K562 (cell line): Measurements from ENCODE around the gene BLOC1S4. TPM values are rescaled to one million over a fixed set of nuclear protein-coding genes. Genes with fewer than 3 reads are reported as not detected.
A peak's percentile ranks its signal among the peaks of the same experiment; 100 is the strongest.

Experiments used
- ARID4B ChIP-seq: sonication (generic); formaldehyde crosslinking; IDR thresholded peaks from 2 replicates; pipeline ENCODE4 v1.8.0; 2022; ENCODE audit warnings: mild to moderate bottlenecking, missing genetic modification reagents
- CUX1 ChIP-seq: fragments of 200-800 bp; sonication (Bioruptor generic); IDR thresholded peaks from 2 replicates; pipeline ENCODE4 v1.6.1; 2016; ENCODE audit warnings: missing genetic modification characterization, missing compliant biosample characterization
- FIP1L1 ChIP-seq: fragments of 200-400 bp; formaldehyde crosslinking; IDR thresholded peaks from 2 replicates; pipeline ENCODE4 v1.6.1; 2018; ENCODE audit warnings: mild to moderate bottlenecking, low read depth, low read length; ENCODE audit not compliant: poor library complexity, severe bottlenecking
- FUS ChIP-seq: fragments of 200-400 bp; formaldehyde crosslinking; optimal IDR thresholded peaks from 2 replicates; pipeline ENCODE3; 2017; ENCODE audit warnings: low read depth, low read length
- KDM2B ChIP-seq: fragments of 250-450 bp; sonication (Bioruptor Pico); IDR thresholded peaks from 2 replicates; pipeline ENCODE4 v1.8.0; 2021; ENCODE audit warnings: mild to moderate bottlenecking, moderate library complexity
- NFE2 ChIP-seq: IDR thresholded peaks from 2 replicates; pipeline ENCODE4 v1.6.1; 2014; ENCODE audit warnings: antibody characterized with exemption, low read depth
- PTBP1 ChIP-seq: fragments of 200-400 bp; formaldehyde crosslinking; IDR thresholded peaks from 2 replicates; pipeline ENCODE4 v1.6.1; 2017; ENCODE audit warnings: low read depth, low read length
- RAD51 ChIP-seq: fragments of 450-650 bp; IDR thresholded peaks from 2 replicates; pipeline ENCODE4 v1.7.1; 2016; ENCODE audit warnings: low read depth, mild to moderate bottlenecking, borderline replicate concordance
- SMAD3 ChIP-seq: fragments of 450-650 bp; formaldehyde crosslinking; conservative IDR thresholded peaks from 2 replicates; pipeline ENCODE4 v1.4.0; 2020; ENCODE audit warnings: mild to moderate bottlenecking
- TRIM28 ChIP-seq: fragments of 450-650 bp; IDR thresholded peaks from 2 replicates; pipeline ENCODE4 v1.6.1; 2017
- UBTF ChIP-seq, 2 experiments: IDR thresholded peaks; 2 replicates each; pipeline ENCODE4 v1.6.1; 2012; ENCODE audit warnings: improper control_type of control experiment in 2 of 2, low read depth in 2 of 2, low read length in 2 of 2, borderline replicate concordance in 1 of 2
- ZBTB12 ChIP-seq: fragments of 250-450 bp; sonication (Bioruptor Pico); IDR thresholded peaks from 2 replicates; pipeline ENCODE4 v1.4.0; 2020
- ZNF263 ChIP-seq: sonication (generic); formaldehyde crosslinking; IDR thresholded peaks from 2 replicates; pipeline ENCODE4 v1.8.0; 2022; ENCODE audit warnings: mild to moderate bottlenecking, missing genetic modification reagents, borderline replicate concordance
- polyA plus RNA-seq, 8 experiments: library from polyadenylated mRNA; depleted of rRNA in 4 of 8; stranded (reverse) in 5 of 8; unstranded in 3 of 8; fragments of >200 nt; fragmentation: Nextera tagmentation in 2 of 8; fragmentation: Illumina TruSeq in 1 of 8; extraction: Ambion mirVana in 2 of 8; extraction: Trizol in 1 of 8; gene quantifications; 2 replicates each; pipeline versions ENCODE4 v1.2.1 to v1.2.3, GENCODE V29; 2011 to 2014; ENCODE audit warnings: inconsistent platforms in 1 of 8, missing spikeins in 1 of 8
- total RNA-seq, 7 experiments: library from RNA; depleted of rRNA in 6 of 7; stranded (reverse); fragments of >200 nt in 6 of 7; fragmentation: Illumina TruSeq in 2 of 7; extraction: Trizol in 2 of 7; gene quantifications; 2 replicates each; pipeline versions ENCODE4 v1.2.1 to v1.2.3, GENCODE V29; 2011 to 2021; ENCODE audit warnings: low replicate concordance in 1 of 7

BLOC1S4 gene
- total and polyA plus RNA-seq, 9 of the 15 experiments (the other 6 are each of a cell fraction or from before 2014, with no cell fraction given), result 3.1 to 31.6 (median 11.2) TPM

GRCh38 chr4:6732441-6733357 is 16.7 kb downstream of the BLOC1S4 start (continued):
- TF ChIP-seq FIP1L1 (no peak), NFE2 (peak; percentile 100), FUS (no peak), SMAD3 (CRISPR knock-in tag) (peak; percentile 23; the same call in 1 of the 2 replicates), RAD51 (no peak), UBTF (IDR thresholded peaks at IDR 0.05; ENCODE audit: borderline replicate concordance in 1 of 2, low read depth in 2 of 2, low read length in 2 of 2) (peak in 1 of 2 experiments; percentile 78; a peak in 1 of 4 replicates), ARID4B (no peak), ZBTB12 (peak; percentile 22), ZNF263 (CRISPR knock-in tag) (peak; percentile 84), TRIM28 (peak; percentile 68), CUX1 (CRISPR knock-in tag) (no peak), PTBP1 (no peak), KDM2B (CRISPR knock-in tag) (peak; percentile 55; the same call in 1 of the 2 replicates)
